Loucy (cell line): ENCODE results near the gene TCAIM.

Source experiments
- EZH2phosphoT487 ChIP-seq: fragments of 200-600 bp; IDR thresholded peaks from 2 replicates; pipeline ENCODE4 v1.6.1; 2018; ENCODE audit warnings: antibody characterized with exemption, mild to moderate bottlenecking, moderate library complexity, borderline replicate concordance
- TF ChIP-seq, protein P1 (sequence below): fragments of 200-600 bp; sonication (generic); conservative IDR thresholded peaks from 2 replicates; pipeline ENCODE4 v1.5.1; 2014; ENCODE audit warnings: mild to moderate bottlenecking, antibody characterized with exemption, low read length

DNA sequence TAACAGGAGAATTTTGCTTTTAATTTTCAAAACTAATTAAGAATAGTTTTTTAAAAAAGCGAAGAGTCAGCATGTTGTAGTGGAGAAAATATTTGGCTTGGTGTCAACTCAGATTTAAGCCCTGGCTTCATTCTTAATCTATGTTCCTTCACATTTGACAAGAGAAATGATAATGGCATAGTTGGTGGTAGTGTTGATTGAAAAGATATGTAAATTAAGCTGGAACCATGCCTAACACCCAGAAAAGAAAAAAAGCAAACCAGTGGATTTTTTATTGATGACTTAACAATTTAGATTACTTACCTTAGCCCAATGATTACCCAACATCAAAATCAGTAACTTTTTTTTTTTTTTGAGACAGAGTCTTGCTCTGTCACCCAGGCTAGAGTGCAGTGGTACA lies 27.4 kb downstream of the TCAIM start:
- TF ChIP-seq, protein P1, sequence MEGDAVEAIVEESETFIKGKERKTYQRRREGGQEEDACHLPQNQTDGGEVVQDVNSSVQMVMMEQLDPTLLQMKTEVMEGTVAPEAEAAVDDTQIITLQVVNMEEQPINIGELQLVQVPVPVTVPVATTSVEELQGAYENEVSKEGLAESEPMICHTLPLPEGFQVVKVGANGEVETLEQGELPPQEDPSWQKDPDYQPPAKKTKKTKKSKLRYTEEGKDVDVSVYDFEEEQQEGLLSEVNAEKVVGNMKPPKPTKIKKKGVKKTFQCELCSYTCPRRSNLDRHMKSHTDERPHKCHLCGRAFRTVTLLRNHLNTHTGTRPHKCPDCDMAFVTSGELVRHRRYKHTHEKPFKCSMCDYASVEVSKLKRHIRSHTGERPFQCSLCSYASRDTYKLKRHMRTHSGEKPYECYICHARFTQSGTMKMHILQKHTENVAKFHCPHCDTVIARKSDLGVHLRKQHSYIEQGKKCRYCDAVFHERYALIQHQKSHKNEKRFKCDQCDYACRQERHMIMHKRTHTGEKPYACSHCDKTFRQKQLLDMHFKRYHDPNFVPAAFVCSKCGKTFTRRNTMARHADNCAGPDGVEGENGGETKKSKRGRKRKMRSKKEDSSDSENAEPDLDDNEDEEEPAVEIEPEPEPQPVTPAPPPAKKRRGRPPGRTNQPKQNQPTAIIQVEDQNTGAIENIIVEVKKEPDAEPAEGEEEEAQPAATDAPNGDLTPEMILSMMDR, result no peak
- no peak for TF ChIP-seq EZH2phosphoT487
